Activated CD8-positive, alpha-beta T cell treated with anti-CD3 and anti-CD28 coated beads for 36 hours (primary cell): ENCODE measurements around the gene MAP1B. TPM values are rescaled to one million over a fixed set of nuclear protein-coding genes. Genes with fewer than 3 reads are reported as not detected.
"Not testable (repeated sequence)": the region's sequence is repeated elsewhere in the genome, so short reads cannot be mapped to it uniquely, and the experiment has no call there.

Source experiments
- ATAC-seq: fragments of 200-7000 bp; cut with Tn5 transposase; one replicate; pipeline ENCODE4 v1.10.0; 2021; ENCODE audit warnings: mild to moderate bottlenecking, moderate library complexity
- CTCF ChIA-PET: fragments of 350-600 bp; sonication (Branson Sonifier 250); formaldehyde crosslinking; loops from one replicate; lab custom pipeline; 2021; ENCODE audit warnings: antibody characterized with exemption; lab: Charles Lee
- POLR2A ChIA-PET: fragments of 350-600 bp; sonication (Branson Sonifier 250); formaldehyde crosslinking; loops from one replicate; lab custom pipeline; 2021; ENCODE audit warnings: antibody characterized with exemption; lab: Charles Lee
- DNase-seq: peaks from one replicate; pipeline ENCODE4 v3.0.0-alpha.2; 2020
- H3K27ac Mint-ChIP-seq: one replicate; pipeline ENCODE4 v1.8.0; 2021; ENCODE audit warnings: mild to moderate bottlenecking, mixed read lengths
- H3K27me3 Mint-ChIP-seq: one replicate; pipeline ENCODE4 v1.8.0; 2021; ENCODE audit warnings: mixed read lengths
- H3K36me3 Mint-ChIP-seq: one replicate; pipeline ENCODE4 v1.8.0; 2021; ENCODE audit warnings: low read depth, mixed read lengths
- H3K4me1 Mint-ChIP-seq: one replicate; pipeline ENCODE4 v1.8.0; 2021; ENCODE audit warnings: low read depth, mixed read lengths
- H3K4me3 Mint-ChIP-seq: one replicate; pipeline ENCODE4 v1.8.0; 2021; ENCODE audit warnings: mild to moderate bottlenecking, moderate library complexity, mixed read lengths
- H3K9me3 Mint-ChIP-seq: one replicate; pipeline ENCODE4 v1.8.0; 2021; ENCODE audit warnings: mixed read lengths
- intact Hi-C: fragments of 100-400 bp; cut with micrococcal nuclease; formaldehyde crosslinking; loops from one replicate; pipeline ENCODE4 v1.10.0; 2022
- total RNA-seq, 2 experiments: library from RNA; stranded (reverse); gene quantifications; one replicate each; pipeline ENCODE4 v1.2.3, GENCODE V29; 2021
- TF ChIP-seq, protein P1 (sequence below): fragments of 200-600 bp; IDR thresholded peaks from one replicate; pipeline ENCODE4 v1.8.0; 2022; ENCODE audit warnings: antibody characterized with exemption, mild to moderate bottlenecking

Gene MAP1B
- total RNA-seq, 2 experiments from 2014 or later, result 0.09 to 0.25 TPM

DNA sequence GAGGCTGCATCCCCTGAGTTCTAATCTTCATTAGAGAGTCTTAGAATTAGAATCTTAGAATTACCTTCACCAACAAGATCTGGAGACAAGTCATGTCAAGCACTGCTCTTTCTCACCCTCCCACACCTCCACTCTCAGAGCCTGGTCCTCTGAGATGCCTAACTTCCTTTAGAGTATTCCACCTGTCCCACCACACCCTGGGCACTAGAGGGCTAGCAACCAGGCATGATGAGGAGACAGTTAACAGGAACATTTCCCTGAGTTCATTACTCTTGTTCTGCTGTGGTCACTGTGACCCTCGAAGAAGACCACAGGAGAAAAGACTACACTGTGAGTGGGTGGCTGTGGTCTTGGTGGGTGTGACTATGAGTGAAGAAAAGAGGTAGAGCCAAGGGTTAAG is 25.2 kb upstream of the MAP1B start:
- H3K27ac Mint-ChIP-seq, result no peak overlapping the region
- DNase-seq, result no peak
- no peak overlapping the region for H3K4me3 Mint-ChIP-seq
- ChIA-PET POLR2A (no interaction called here), CTCF (no interaction called here)
- no peaks in the 10 kb centered on the region for H3K9me3 Mint-ChIP-seq
- H3K4me1 Mint-ChIP-seq, result no peaks in the 10 kb centered on the region
- intact Hi-C loops, result no loop called here
- peaks cover 41% of the 10 kb centered on the region for H3K27me3 Mint-ChIP-seq
- H3K36me3 Mint-ChIP-seq, result no peaks in the 10 kb centered on the region
- TF ChIP-seq, protein P1, sequence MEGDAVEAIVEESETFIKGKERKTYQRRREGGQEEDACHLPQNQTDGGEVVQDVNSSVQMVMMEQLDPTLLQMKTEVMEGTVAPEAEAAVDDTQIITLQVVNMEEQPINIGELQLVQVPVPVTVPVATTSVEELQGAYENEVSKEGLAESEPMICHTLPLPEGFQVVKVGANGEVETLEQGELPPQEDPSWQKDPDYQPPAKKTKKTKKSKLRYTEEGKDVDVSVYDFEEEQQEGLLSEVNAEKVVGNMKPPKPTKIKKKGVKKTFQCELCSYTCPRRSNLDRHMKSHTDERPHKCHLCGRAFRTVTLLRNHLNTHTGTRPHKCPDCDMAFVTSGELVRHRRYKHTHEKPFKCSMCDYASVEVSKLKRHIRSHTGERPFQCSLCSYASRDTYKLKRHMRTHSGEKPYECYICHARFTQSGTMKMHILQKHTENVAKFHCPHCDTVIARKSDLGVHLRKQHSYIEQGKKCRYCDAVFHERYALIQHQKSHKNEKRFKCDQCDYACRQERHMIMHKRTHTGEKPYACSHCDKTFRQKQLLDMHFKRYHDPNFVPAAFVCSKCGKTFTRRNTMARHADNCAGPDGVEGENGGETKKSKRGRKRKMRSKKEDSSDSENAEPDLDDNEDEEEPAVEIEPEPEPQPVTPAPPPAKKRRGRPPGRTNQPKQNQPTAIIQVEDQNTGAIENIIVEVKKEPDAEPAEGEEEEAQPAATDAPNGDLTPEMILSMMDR, result no peak
- no peak for ATAC-seq

GRCh38 chr5:72084876-72085275 is 22.4 kb upstream of the MAP1B start:
- TF ChIP-seq, protein P1, result no peak
- Mint-ChIP-seq H3K9me3 (no peaks in the 10 kb centered on the region), H3K27me3 (peaks cover 41% of the 10 kb centered on the region), H3K4me1 (no peaks in the 10 kb centered on the region), H3K4me3 (no peak overlapping the region), H3K36me3 (no peaks in the 10 kb centered on the region), H3K27ac (no peak overlapping the region)
- ATAC-seq (no peak), DNase-seq (no peak)
- POLR2A ChIA-PET, result no interaction called here
- intact Hi-C loops, result no loop called here
- CTCF ChIA-PET, result no interaction called here

DNA sequence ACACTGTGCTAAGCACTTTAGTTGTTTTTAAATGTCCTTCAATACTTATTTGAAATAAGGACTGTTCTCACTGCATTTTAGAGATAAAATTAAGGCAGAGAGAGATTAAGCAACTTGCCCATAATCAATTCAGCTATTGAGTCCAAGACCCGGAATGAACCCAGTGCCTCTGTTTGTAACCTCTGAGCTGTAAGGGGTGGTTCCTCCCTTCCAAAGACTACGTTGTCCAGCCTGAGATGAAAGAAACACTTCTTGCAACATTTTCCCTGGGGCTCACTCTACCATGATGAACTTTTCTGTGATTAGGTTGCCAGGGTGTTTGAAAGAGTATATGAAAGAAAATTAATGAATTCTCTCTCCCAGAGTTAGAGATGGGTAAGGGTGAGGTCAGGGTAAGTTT is 22.0 kb upstream of the MAP1B start:
- no peak for ATAC-seq
- Mint-ChIP-seq H3K4me1 (no peaks in the 10 kb centered on the region), H3K9me3 (no peaks in the 10 kb centered on the region), H3K27me3 (peaks cover 40% of the 10 kb centered on the region), H3K4me3 (no peak overlapping the region), H3K27ac (no peak overlapping the region), H3K36me3 (no peaks in the 10 kb centered on the region)
- intact Hi-C loops, result no loop called here
- POLR2A ChIA-PET, result no interaction called here
- CTCF ChIA-PET, result no interaction called here
- TF ChIP-seq, protein P1, result no peak
- no peak for DNase-seq

- H3K27me3 Mint-ChIP-seq, result peaks cover 24% of the 10 kb centered on the region
- H3K36me3 Mint-ChIP-seq, ATAC-seq, H3K27ac Mint-ChIP-seq, DNase-seq, H3K4me1 Mint-ChIP-seq, H3K4me3 Mint-ChIP-seq, H3K9me3 Mint-ChIP-seq, CTCF ChIA-PET, intact Hi-C loops: not testable (repeated sequence)
- POLR2A ChIA-PET, result interaction anchor here (1.2 kb wide), 1 partner anchor 14 kb away, joined by 3 read pairs; no protein-coding TSS in a partner anchor
Measured at GRCh38 chr5:72089713-72090112, 17.6 kb upstream of the MAP1B start.

DNA sequence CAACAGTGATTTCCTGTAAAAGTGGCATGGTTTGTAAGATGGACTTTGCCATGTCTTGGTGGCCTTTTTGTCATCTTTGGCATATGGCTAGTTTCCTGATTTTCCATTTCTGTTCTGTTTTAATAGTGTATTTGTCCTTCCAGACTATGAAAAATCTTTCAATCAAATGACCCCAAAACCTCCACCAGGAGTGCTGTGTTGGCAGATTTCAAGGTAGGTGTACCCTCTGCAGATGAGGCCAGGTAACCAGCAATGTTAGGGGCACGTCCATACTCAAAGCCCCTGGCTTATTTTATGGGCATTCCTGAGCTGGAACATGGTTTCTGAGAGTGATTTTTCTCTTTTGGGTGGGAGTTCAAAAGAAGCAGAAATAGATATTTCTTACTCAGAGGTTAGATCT is 15.2 kb upstream of the MAP1B start:
- H3K36me3 Mint-ChIP-seq, result no peaks in the 10 kb centered on the region
- CTCF ChIA-PET, result interaction anchor here (1.2 kb wide), 1 partner anchor 27 kb away, joined by 3 read pairs; no protein-coding TSS in a partner anchor
- H3K4me3 Mint-ChIP-seq, result no peak overlapping the region
- TF ChIP-seq, protein P1, result no peak
- H3K27ac Mint-ChIP-seq, result no peak overlapping the region
- H3K27me3 Mint-ChIP-seq, result peaks cover 24% of the 10 kb centered on the region
- intact Hi-C loops, result no loop called here
- POLR2A ChIA-PET, result no interaction called here
- DNase-seq, result no peak
- peaks cover 7% of the 10 kb centered on the region for H3K4me1 Mint-ChIP-seq
- ATAC-seq, result no peak
- no peaks in the 10 kb centered on the region for H3K9me3 Mint-ChIP-seq

DNA sequence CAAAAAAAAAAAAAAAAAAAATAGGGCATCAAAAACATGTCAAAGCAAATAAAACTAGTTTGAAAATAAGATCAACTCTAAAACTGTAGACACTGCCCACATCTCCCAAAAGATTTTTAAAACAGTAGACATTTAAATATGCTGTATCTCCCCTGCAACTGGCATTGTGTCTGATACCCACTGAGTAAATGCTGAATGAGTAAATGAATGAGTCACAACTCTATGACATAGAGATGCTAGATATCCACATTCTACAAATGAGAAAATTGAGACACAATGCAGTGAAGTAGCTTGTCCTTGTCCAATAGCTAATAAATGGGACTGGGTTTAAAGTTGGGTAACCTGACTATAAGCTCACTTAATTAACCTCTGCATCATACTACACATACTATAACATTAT is 14.1 kb upstream of the MAP1B start:
- H3K4me3 Mint-ChIP-seq, result no peak overlapping the region
- intact Hi-C loops, result no loop called here
- no peaks in the 10 kb centered on the region for H3K36me3 Mint-ChIP-seq
- CTCF ChIA-PET, result no interaction called here
- peaks cover 7% of the 10 kb centered on the region for H3K4me1 Mint-ChIP-seq
- TF ChIP-seq, protein P1, result no peak
- POLR2A ChIA-PET, result no interaction called here
- DNase-seq (no peak), ATAC-seq (peak; percentile 61)
- no peaks in the 10 kb centered on the region for H3K9me3 Mint-ChIP-seq
- no peak overlapping the region for H3K27ac Mint-ChIP-seq
- peaks cover 28% of the 10 kb centered on the region for H3K27me3 Mint-ChIP-seq
